ENCODE results near the gene CDH20.

- TF ChIP-seq REST (IDR thresholded peaks at IDR 0.05; ENCODE audit: insufficient read depth in 1 of 2, low read depth in 2 of 2, low read length in 1 of 2) (no peak), POLR2AphosphoS5 (IDR thresholded peaks at IDR 0.05; ENCODE audit: low read depth, low read length) (no peak), SIN3A (IDR thresholded peaks at IDR 0.05; ENCODE audit: borderline replicate concordance, insufficient read depth, low read depth, low read length) (no peak), TCF7L2 (IDR thresholded peaks at IDR 0.05; ENCODE audit: low read depth, low read length) (no peak)
- TF ChIP-seq, protein P1, sequence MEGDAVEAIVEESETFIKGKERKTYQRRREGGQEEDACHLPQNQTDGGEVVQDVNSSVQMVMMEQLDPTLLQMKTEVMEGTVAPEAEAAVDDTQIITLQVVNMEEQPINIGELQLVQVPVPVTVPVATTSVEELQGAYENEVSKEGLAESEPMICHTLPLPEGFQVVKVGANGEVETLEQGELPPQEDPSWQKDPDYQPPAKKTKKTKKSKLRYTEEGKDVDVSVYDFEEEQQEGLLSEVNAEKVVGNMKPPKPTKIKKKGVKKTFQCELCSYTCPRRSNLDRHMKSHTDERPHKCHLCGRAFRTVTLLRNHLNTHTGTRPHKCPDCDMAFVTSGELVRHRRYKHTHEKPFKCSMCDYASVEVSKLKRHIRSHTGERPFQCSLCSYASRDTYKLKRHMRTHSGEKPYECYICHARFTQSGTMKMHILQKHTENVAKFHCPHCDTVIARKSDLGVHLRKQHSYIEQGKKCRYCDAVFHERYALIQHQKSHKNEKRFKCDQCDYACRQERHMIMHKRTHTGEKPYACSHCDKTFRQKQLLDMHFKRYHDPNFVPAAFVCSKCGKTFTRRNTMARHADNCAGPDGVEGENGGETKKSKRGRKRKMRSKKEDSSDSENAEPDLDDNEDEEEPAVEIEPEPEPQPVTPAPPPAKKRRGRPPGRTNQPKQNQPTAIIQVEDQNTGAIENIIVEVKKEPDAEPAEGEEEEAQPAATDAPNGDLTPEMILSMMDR (IDR thresholded peaks at IDR 0.05): no peak
These were observed 238.9 kb downstream of the CDH20 start for GRCh38 chr18:61572084-61572655.

All from Panc1 (cell line).